GM19193 (cell line): ENCODE results near the gene VAMP7.

Experiments used
- POLR2A ChIP-seq: IDR thresholded peaks from 4 replicates; pipeline ENCODE4 v1.6.1; 2011; ENCODE audit not compliant: insufficient read depth, insufficient read length; ENCODE audit errors: extremely low read depth

Gene VAMP7

DNA sequence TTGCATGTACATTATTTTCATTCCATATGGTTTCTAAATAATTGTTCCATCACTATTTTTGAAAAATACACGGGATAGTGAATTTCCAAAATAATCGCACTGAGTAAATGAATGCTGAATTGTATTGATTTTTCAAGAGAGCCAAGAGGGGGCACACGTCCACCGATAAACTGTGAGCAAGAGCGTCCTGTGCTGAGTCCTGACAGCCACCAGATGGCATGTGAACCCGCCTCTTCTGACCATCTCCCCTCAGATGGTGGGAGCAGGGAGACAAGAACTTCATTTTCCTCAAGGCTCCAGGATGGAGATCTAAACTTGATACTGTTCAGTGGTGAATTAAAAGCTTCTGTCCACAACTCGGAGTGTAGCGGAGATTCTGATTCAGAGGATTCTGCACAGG is 85.7 kb downstream of the VAMP7 start:
- no peak for TF ChIP-seq POLR2A

DNA sequence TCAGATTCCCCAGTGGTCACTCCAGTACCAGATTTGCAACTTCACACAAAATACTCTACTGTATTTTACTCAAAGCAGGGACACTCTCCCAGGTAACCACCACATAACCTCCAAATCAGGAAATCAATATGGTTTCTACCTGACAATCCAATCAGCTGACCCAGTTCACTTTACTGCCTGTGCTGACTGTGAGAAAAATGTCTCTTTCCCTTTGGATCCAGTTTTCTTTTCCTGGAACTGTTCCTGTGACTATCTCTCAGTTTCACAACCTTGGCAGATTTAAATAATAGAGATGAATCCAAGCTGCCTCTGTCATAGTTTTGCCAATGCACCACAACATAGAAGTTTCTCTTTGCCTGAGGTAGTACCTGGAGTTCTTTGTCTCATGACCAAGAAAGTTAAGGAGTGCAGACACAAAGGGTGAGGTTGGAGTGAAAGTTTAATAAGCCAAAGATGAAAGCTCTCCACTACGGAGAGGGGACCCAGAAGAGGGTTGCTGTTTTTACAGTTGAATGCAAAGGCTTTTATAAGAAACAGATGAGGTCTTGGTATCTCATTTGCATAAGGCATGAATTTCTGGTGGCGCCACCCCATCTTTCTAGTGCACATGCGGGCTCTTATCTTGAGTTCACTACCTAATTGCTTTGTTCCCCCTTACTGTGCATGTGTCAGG is 86.6 kb downstream of the VAMP7 start:
- no peak for TF ChIP-seq POLR2A

DNA sequence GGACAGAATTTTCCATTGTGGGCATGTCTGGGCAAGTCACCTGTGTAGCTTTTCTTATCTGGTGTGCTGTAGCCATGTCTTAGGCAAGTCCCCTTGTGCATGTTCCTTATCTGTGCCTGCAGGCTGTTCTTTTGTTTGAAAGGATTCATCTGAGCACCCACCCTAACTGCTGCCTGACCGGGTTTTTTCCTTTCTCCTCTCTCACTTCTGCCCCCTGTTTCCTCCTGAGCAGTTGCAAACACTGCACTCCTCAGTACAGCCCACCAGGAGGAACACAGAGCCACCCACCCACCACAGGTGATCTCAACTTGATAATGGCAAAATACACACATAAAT is 87.1 kb downstream of the VAMP7 start:
- TF ChIP-seq POLR2A = no peak

DNA sequence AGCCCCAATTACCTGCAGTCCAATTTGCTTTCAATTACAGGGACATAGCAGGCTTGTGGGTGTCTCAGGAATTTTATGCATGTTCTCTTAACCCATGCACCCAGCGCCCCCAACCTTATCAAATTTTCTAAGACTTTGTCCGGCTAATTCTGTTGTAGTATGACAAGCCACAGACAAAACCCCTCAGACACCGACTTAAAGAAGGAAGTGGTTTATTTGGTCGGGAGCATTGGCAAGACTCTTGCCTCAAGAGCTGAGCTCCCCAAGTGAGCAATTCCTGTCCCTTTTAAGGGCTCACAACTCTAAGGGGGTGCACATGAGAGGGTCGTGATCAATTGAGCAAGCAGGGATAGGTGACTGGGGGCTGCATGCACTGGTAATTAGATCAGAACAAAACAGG is 87.6 kb downstream of the VAMP7 start:
- no peak for TF ChIP-seq POLR2A

DNA sequence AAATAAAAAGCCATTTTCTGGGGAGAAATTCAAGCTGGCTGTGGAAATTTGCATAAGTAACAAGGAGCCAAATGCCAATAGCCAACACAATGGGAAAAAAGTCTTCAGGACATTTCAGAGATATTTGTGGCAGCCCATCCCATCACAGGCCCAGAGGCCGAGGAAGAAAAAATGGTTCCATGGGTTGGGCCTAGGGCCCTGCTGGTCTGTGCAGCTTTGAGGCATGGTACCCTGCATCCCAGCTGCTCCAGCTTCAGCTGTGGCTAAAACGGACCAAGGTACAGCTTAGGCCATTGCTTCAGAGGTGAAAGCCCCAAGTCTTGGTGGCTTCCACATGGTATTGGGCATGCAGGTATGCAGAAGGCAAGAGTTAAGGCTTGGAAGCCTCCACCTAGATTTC is 102.2 kb downstream of the VAMP7 start:
- no peak for TF ChIP-seq POLR2A

DNA sequence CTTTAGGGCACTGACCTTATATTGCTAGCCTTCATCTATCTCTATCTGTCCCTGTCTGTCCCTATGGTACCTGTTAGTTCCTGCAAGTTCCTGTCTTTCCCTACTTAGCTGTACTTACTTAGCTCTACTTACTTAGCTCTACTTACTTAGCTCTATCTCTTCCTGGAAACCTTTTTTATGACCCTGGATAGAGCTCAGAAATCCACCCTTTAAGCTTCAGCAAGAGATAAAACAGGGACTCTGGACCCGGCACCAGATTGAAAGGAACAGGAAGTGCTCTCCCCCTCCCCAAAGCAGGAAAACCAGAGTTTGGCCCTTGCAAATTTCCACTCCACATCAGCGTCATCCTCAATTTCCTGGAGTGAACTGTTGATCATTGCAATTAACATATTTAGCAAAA is 104.1 kb downstream of the VAMP7 start:
- no peak for TF ChIP-seq POLR2A

DNA sequence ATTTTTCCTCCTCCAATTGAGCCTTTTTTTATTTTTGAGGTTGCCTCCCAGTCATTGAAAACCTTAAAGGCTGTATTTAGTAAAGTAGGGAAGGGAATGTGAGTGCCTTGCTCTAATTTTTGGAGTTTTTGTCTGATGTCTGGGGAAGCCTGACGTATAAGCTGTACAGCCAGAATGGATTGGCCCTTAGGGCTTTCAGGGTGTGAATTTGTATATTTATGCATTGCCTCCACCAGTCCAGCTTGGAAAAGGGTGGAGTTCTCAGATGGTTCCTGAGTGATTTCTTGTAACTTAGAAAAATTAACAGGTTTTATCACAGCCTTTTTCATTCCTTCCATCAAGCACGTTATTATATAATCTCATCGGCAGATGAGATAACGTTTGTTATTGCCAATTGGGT is 107.7 kb downstream of the VAMP7 start:
- no peak for TF ChIP-seq POLR2A
